ENCODE measurements around the gene THBD.

THBD gene

DNA sequence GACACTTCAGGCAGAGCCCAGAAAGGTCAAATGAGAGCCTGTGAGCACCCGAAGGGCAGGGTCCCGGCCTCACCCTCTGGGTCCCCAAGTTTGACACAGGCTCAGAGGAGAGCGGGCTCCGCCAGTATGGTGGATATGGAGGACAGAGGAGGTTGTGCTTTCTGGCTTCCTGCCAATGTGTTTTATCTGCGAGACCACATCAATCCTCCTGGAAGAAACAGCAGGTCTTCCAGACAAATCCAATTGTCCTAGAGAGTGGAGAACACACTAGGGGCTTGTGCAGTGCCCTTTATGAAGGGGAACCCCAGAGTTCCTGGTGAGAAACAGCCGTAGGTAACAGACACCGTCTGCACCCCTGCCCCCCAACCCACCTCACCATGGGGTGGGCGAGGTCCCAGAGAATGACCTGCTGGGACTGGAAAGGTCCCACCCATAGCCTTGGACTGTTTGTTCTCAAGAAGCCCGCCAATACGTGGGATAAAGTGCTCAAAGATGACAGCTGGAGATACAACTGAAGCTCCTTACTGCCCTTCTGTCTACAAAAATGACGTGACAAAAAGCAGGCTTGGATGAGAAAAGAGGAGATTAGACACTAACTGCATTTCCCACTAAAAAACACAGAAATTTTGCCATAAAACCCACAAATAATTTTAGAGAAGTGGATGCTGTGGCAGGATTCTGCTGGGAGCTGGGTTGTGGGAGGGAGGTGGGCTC, 38.3 kb downstream of the THBD start:
- no peak for DNase-seq (ENCODE audit: low read depth)

DNA sequence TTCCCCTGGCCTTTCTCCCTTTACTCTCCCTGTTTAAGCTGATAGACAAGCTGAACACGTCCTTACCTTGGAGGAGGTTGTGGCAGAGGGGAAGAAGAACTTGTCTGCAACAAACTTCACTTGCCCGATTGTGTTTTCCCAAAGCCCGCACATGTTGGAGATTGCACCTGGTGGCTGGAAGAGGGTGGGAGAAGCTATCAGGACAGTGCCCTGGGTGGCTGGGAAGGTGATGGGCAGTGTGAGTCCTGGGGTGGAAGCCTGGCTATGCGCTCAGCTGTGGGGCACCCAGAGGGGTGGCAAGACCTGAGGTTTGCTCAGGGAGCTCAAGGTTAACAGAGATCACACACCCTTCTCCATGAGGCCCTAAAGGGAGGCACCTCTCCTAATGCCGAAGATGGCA, 39.4 kb downstream of the THBD start:
- DNase-seq (ENCODE audit: low read depth): no peak

DNA sequence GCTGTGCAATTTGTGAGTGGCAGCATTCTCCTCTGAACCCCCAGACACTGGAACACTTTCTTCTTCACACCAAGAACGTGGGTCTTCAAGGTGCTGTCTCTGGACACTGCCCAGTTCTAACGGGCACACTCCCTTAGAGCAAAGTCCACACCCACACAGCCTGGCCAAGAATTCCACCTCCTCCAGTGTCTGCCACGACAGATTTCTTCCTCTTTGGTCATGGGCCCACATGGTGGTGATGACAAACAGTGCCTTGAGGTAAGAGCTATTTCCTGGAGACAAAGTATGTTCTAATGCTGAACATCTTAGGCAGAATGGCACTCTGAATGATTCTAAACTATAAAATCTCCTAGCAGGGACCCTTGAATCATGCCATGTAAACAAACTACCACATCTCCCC, 39.8 kb downstream of the THBD start:
- DNase-seq (ENCODE audit: low read depth): no peak

DNA sequence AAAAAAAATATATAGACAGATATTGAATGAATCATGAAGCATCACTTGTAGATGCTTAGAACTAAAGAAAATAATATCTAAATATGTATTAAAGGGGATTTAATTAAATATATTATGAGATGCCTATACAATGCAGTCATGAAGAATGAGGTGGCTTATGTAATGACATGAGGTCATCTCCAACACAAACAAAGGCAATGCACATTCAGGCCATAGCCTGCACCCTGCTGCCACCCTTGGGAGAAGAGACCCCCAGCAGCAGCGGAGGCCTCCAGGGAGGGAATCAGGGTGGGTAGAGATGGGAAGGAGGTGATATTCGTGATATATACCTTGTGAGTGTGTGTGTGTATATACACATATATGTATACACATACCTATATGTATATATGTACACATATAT, 40.8 kb downstream of the THBD start:
- no peak for DNase-seq (ENCODE audit: low read depth)

DNA sequence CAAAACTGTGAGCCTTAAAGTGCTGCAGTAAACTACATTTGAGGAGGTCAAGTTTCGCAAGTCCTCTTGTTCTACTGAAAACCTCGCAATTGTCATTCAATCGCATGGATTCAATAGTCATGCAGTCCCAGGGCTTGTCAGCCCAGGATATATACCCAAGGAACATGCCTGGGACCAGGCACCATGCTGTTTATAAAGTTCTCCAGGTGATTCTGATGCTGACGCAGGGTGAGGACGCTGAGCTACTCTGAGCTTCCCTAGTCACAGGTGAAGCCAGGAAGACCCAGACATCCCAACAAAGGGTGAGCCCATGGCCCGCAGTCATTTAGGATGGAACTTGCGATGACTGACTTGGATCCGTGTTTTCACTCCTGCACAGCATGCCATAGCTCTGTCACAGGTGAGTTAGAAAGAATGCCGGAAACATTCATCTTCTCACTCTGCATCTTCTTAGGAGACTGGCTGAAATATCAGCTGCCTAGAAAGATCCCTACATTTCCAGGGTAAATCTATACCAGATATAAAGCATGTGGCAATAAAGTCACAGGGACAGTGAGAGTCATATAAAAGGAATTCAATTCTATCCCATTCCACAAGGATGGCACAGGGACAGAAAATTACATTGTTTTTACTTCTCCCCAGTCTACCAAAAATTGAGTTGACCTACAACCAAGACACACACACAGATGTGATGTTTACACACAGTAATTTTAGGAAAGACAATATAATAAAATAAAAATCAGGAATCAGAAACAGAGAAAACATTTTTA, 41.4 kb downstream of the THBD start:
- no peak for DNase-seq (ENCODE audit: low read depth)

DNA sequence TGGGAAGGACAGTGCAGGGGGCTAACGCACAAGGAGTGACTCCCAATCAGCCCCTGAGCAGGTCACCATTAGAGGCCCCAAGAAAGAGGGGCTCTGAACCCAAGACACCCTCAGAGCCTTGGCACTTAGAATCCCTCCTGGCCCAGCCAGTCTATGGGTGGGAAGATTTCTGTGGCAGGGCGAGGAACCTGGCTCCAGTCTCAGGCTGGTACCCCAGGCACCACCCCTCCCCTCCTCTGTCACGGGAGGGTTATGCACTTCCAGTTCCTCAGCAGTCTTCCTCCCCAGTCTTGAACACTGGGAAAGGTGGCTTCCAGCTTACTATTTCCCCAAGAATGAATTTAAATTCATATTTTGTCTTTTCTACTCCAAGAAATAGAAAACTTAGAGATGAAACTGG, 42.0 kb downstream of the THBD start:
- DNase-seq (ENCODE audit: low read depth): no peak

DNA sequence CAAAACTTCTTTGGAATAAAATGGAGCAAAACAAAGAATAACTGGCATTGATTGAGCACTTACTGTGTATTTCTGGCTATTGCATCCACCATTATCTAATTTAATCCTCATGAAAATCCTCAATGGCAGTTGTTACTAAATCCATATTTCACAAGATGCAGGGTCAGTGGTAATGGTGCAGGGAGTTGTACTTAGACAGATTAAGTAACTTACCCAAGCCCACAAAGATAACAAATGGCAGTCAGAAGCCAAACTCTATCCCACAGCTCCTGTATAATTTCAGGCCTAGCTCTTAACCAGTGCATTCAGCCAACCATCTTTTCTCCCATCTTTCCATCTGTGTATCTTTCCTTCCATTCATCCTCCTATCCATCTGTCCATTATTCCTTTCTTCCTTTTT, 43.7 kb downstream of the THBD start:
- no peak for DNase-seq (ENCODE audit: low read depth)

DNA sequence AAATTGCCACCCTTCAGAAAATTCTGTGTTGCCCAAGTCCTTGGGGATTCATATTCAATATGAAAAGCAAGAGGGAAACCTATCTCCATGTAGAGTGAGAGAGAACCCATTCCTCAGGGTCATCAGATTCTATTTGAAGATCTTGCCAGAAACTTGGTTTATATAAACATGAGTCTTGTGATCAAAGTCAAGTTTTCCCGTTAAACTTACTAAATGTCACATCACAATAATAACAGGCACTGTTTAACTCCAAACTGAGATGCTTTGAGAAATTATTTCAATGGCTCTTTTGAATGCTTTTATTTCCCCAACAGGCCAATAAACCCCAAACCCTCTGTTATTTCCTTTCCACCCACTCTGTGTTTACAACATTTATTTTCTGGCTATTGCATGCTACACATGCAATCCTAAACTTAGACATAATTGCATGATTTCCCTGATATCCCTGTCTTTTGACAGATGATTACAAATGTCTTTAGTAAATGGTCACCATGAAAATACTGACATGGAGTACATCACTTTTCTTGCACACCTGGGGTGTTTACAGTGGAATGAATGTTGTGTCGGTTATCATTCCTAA, 45.5 kb downstream of the THBD start:
- no peak for DNase-seq (ENCODE audit: low read depth)

DNA sequence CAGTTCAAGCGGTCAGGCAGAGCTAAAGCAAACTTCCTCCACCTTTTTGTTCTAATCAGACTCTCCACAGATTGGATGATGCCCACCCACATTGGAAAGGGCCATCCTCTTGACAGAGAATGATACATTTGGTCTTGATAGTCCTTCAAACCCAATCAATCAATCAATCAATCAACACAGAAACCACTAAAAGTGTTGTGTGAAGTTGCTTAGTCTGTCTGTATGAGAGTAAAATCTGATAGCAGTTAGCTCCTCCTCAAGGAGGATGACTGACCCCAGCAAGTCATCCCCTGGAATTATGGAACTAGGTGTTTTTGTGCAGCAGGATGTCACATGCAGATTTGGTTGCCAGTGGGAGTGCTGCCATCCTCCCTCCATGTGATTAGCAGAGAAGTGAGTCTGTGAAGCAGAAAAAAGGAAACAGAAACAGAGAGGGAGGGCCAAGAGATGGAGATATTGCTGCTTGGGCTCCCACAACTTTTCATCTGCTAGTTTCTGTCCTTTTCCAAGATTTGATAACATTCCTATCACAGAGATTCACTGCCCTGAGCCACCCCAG, 46.3 kb downstream of the THBD start:
- DNase-seq (ENCODE audit: low read depth): no peak

DNA sequence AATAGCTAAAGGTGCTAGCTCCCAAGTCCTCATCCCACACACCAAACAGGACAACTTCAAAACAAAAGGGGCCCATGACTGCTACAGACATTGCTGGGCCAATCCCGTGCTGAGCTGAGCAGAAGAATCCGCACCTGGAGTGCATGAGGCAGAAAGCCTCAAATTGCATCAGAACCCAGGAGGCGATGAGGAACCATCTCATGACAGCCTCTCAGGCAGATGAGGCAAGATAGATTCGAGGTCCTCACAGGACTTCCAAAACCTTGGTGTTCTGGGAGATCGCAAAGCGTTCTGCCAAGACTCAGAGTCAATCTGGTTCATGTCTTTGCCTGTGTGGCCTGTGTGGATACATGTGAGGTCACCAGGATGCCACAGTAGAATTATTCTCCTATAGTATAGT, 47.2 kb downstream of the THBD start:
- no peak for DNase-seq (ENCODE audit: low read depth)

DNA sequence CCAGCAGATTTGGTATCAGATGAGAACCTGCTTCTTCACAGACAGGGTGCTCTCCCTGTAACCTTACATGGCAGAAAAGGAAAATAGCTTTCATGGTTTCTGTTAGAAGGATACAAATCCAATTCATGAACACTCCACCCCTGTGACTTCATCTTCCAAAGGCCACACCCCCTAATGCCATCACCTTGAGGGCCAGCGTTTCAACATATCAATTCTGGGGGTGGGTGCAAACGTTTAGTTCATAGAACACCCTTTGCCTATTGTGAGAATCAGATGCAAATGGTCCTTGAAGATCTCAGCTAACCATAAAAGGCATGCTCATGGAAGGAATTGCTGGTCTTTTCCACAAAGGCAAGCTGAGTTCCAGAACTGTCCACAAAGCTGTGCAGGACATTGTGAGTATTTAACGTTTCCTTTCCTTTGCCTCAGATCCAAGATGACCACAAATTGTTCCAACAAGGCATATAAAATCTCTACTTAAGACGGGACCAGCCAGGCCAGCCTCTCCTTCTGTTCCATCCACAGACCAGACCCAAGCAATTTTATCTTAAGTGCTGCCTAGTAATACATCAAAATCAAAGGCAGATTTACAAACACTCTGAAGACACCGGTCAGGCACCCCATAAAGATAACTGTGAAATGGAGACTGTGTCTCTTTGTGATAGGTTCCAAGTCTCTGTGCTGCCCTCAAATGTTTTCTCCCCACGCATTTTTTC, 49.1 kb downstream of the THBD start:
- no peak for DNase-seq (ENCODE audit: low read depth)

DNA sequence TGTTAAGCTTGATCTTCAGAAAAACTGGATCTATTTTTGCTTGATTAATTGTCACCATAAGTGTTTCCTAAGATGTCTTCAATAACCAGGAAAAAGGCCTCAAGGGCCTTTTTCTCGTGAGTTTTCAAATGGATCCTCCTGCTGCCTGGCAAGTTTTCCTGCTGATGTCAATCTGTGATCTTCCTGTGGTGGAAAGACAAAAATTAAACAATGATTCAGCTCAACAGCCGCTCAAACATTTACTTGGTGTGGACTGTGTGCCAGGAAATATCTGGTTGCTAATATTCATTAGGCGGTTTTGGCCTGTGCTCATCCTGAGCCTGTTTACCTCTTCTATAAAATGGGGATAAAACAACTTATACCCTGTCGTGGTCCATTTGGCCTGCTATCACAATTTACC, 49.7 kb downstream of the THBD start:
- DNase-seq (ENCODE audit: low read depth): peak; percentile 38

DNA sequence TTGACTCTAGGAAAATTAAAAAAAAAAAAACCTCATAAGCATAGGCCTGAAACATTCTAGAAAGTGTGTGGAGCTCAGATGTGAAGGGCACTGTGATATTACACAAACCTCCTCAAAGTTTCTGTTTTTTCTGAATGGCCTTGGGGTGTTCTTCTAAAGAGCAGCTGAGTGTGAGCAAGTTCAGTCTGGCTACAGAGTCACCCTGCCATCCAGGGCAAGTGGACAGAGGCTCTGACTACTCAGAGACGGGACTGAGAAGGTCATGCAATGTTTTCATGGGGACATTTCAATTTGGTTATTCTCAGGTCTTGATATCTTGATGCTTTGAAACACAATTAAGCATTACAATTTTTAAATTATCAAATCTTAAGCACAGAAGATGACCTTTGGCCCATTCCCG, 51.0 kb downstream of the THBD start:
- no peak for DNase-seq (ENCODE audit: low read depth)

DNA sequence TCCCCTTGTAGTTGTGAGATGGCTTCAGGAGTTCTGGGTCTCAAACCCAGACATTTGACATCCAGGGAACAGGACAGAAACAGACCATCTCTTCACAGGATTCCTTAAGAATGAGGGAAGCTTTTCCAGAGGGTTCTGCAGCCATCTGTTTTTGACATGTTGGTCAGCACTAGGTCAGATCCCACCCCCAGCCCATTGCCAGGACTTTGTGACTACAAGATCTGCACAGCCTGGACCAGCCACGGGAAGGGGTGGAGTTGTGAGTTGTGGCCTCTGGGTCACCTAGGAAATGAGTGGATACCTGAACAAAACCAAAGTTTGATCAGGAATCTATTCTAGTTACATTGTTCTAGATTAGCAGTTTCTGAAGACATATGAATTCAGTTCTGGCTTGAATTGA, 53.5 kb downstream of the THBD start:
- no peak for DNase-seq (ENCODE audit: low read depth)

Data from fibroblast of gingiva (primary cell).